Endothelial cell of umbilical vein (primary cell): ENCODE data around the gene CDH23.

ENCODE experiments used
- EZH2 ChIP-seq: IDR thresholded peaks from 2 replicates; pipeline ENCODE4 v1.6.1; 2012; ENCODE audit warnings: borderline replicate concordance, low read depth, mild to moderate bottlenecking, moderate library complexity, low read length, inconsistent platforms; ENCODE audit not compliant: severe bottlenecking
- FOS ChIP-seq: IDR thresholded peaks from 2 replicates; pipeline ENCODE4 v1.6.1; 2011; ENCODE audit warnings: mild to moderate bottlenecking, low read length, moderate library complexity, borderline replicate concordance; ENCODE audit not compliant: insufficient read depth
- GATA2 ChIP-seq: IDR thresholded peaks from 2 replicates; pipeline ENCODE4 v1.7.0; 2011; ENCODE audit warnings: low read depth, mild to moderate bottlenecking, moderate library complexity, mixed read lengths, low read length; ENCODE audit not compliant: insufficient read length, insufficient read depth
- JUN ChIP-seq: IDR thresholded peaks from 2 replicates; pipeline ENCODE4 v1.6.1; 2011; ENCODE audit warnings: borderline replicate concordance, low read depth; ENCODE audit not compliant: insufficient read length, insufficient read depth
- MYC ChIP-seq: IDR thresholded peaks from one replicate; pipeline ENCODE4 v1.6.1; 2011; ENCODE audit warnings: mild to moderate bottlenecking, low read depth, low read length
- POLR2A ChIP-seq: IDR thresholded peaks from 2 replicates; pipeline ENCODE4 v1.6.1; 2012; ENCODE audit warnings: low read depth, mild to moderate bottlenecking, control low read depth, low read length
- POLR2AphosphoS5 ChIP-seq: IDR thresholded peaks from 2 replicates; pipeline ENCODE4 v1.6.1; 2012; ENCODE audit warnings: low read depth, mild to moderate bottlenecking, control low read depth, low read length, moderate library complexity; ENCODE audit not compliant: insufficient read depth
- TF ChIP-seq, protein P1 (sequence below), 2 donors: IDR thresholded peaks; 1 replicate in 1 of 2; 2 replicates in 1 of 2; pipeline ENCODE4 v1.5.1; 2011; ENCODE audit warnings: low read length in 2 of 2, mild to moderate bottlenecking in 2 of 2, moderate library complexity in 2 of 2, control low read depth in 1 of 2, inconsistent platforms in 1 of 2, low read depth in 1 of 2; ENCODE audit not compliant: insufficient read depth in 1 of 2; ENCODE audit errors: extremely low read depth in 1 of 2
- TF ChIP-seq, protein P2 (sequence below): IDR thresholded peaks from 2 replicates; pipeline ENCODE4 v1.6.1; 2011; ENCODE audit not compliant: insufficient read depth, insufficient read length

DNA sequence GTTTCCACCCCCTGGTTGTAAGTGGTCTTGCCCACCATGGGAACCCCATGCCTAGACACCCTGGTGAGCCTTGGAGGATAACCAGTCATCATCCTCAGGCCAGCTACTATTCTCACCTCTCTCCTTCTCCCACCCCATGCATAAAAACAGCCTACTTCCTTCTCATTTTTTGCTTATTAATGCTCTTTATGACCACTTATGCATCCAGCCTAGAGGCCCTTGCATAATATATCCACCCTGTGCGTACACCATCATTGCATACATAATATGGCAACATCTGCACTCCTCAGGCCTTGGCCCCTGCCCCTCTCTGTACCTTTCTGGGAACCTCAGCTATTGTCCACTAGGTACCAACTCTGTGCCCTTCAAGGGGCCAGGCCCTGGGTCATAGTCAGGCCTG lies 91.0 kb downstream of the CDH23 start:
- TF ChIP-seq, protein P1, sequence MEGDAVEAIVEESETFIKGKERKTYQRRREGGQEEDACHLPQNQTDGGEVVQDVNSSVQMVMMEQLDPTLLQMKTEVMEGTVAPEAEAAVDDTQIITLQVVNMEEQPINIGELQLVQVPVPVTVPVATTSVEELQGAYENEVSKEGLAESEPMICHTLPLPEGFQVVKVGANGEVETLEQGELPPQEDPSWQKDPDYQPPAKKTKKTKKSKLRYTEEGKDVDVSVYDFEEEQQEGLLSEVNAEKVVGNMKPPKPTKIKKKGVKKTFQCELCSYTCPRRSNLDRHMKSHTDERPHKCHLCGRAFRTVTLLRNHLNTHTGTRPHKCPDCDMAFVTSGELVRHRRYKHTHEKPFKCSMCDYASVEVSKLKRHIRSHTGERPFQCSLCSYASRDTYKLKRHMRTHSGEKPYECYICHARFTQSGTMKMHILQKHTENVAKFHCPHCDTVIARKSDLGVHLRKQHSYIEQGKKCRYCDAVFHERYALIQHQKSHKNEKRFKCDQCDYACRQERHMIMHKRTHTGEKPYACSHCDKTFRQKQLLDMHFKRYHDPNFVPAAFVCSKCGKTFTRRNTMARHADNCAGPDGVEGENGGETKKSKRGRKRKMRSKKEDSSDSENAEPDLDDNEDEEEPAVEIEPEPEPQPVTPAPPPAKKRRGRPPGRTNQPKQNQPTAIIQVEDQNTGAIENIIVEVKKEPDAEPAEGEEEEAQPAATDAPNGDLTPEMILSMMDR (IDR thresholded peaks at IDR 0.05; ENCODE audit: extremely low read depth in 1 of 2, insufficient read depth in 1 of 2, low read depth in 1 of 2, low read length in 2 of 2), result no peak
- TF ChIP-seq POLR2A, result no peak
- no peak for TF ChIP-seq EZH2
- TF ChIP-seq MYC, result no peak
- TF ChIP-seq JUN, result no peak
- no peak for TF ChIP-seq POLR2AphosphoS5
- TF ChIP-seq, protein P2, sequence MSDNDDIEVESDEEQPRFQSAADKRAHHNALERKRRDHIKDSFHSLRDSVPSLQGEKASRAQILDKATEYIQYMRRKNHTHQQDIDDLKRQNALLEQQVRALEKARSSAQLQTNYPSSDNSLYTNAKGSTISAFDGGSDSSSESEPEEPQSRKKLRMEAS, result no peak
- no peak for TF ChIP-seq FOS
- TF ChIP-seq GATA2, result no peak
